ENCODE results near the gene NPAS3. TPM values are rescaled to one million over a fixed set of nuclear protein-coding genes. Genes with fewer than 3 reads are reported as not detected.

Gene NPAS3
- total and polyA plus RNA-seq, 2 of the 8 experiments (the other 6 are each of a cell fraction or from before 2014, with no cell fraction given): 0.11 to 0.60 TPM

DNA sequence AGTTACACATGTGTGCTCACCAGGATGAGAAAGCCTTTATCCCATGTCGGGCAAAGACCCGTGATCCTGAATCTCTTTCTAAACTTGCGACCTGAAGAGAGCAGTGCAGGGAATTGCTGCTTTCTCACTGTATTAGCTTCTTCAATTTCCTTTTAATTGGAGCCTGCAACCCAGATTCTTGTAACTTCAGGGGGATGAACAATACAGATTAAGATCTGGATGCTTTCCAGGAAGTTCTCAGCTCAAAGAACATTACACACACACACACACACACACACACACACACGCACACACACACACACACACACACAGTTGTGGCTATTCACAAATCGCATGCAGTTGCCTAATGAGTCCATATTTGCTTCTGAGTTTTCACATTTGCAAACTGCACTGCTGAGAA, 268.3 kb downstream of the NPAS3 start:
- Histone ChIP-seq H3K9me3 (ENCODE audit: insufficient read depth in 2 of 2, low read depth in 1 of 2, low read length in 1 of 2) (no peaks in the 10 kb centered on the region), H3K79me1 (ENCODE audit: low read depth, low read length) (no peaks in the 10 kb centered on the region), H4K20me1 (replicated peaks in 1 of 2; ENCODE audit: control insufficient read depth in 1 of 2, insufficient read depth in 2 of 2, low read length in 2 of 2) (no peaks in the 10 kb centered on the region), H2BK5ac (ENCODE audit: low read depth, low read length) (no peak overlapping the region), H4K91ac (replicated peaks; ENCODE audit: insufficient read length, low read length) (no peak overlapping the region), H2BK12ac (ENCODE audit: low read depth, low read length) (no peak overlapping the region), H2BK120ac (replicated peaks; ENCODE audit: low read depth, low read length) (no peak overlapping the region), H3K56ac (replicated peaks; ENCODE audit: insufficient read length, low read depth, low read length) (no peak overlapping the region), H3K4me2 (ENCODE audit: insufficient read depth in 1 of 2, low read depth in 2 of 2, low read length in 2 of 2) (no peak overlapping the region), H3K14ac (ENCODE audit: insufficient read length) (no peak overlapping the region), H3K4me1 (replicated peaks in 1 of 4; ENCODE audit: control insufficient read depth in 3 of 4, insufficient read depth in 4 of 4, low read length in 3 of 4) (no peaks in the 10 kb centered on the region), H3K27ac (ENCODE audit: low read depth, low read length) (no peak overlapping the region), H3K23ac (ENCODE audit: insufficient read length) (no peak overlapping the region), H4K8ac (ENCODE audit: extremely low read depth, insufficient read depth, low read length) (no peak overlapping the region), H3K23me2 (ENCODE audit: low read depth, low read length) (no peaks in the 10 kb centered on the region), H4K5ac (ENCODE audit: insufficient read length, low read depth, low read length) (no peak overlapping the region), H3K4ac (replicated peaks; ENCODE audit: insufficient read length, low read depth, low read length) (no peak overlapping the region), H3K4me3 (ENCODE audit: extremely low read depth in 1 of 4, insufficient read depth in 2 of 4, low read depth in 3 of 4, low read length in 4 of 4) (no peak overlapping the region), H3K36me3 (ENCODE audit: control insufficient read depth in 2 of 4, insufficient read depth in 4 of 4, low read length in 3 of 4) (no peaks in the 10 kb centered on the region), H2AFZ (ENCODE audit: low read length) (no peak overlapping the region), H2BK20ac (ENCODE audit: low read length) (no peak overlapping the region), H3K18ac (ENCODE audit: extremely low read depth, low read length) (no peak overlapping the region), H3K79me2 (ENCODE audit: control insufficient read depth in 1 of 2, insufficient read depth in 2 of 2, low read length in 2 of 2) (no peaks in the 10 kb centered on the region), H3K27me3 (replicated peaks in 1 of 4; ENCODE audit: control insufficient read depth in 3 of 4, extremely low read depth in 1 of 4, insufficient read depth in 3 of 4, low read length in 3 of 4) (no peaks in the 10 kb centered on the region), H2AK5ac (ENCODE audit: low read depth, low read length) (no peak overlapping the region), H2BK15ac (ENCODE audit: low read length) (no peak overlapping the region), H3K9ac (replicated peaks in 1 of 4; ENCODE audit: extremely low read depth in 1 of 4, low read depth in 3 of 4, low read length in 3 of 4) (no peak overlapping the region)
- ChIA-PET CTCF (ENCODE audit: partially characterized antibody) (interaction anchor here (0.6 to 0.7 kb wide), 2 partner anchors 48 to 193 kb away, joined by 3 to 4 read pairs; no protein-coding TSS in a partner anchor), POLR2A (ENCODE audit: partially characterized antibody) (no interaction called here)
- FAIRE-seq (no peak), DNase-seq (ENCODE audit: low read depth in 1 of 2, low spot score in 2 of 2) (no peak)
- TF ChIP-seq TAF7 (optimal IDR thresholded peaks at IDR 0.05; ENCODE audit: borderline replicate concordance, low read depth, low read length) (no peak), MAX (IDR thresholded peaks at IDR 0.05) (no peak), MAFK (IDR thresholded peaks at IDR 0.05; ENCODE audit: low read depth, low read length) (no peak), RNF2 (IDR thresholded peaks at IDR 0.05; ENCODE audit: borderline replicate concordance, low read depth, low read length, missing control alignments, poor library complexity, severe bottlenecking) (no peak)
- 74% methylated on average over 5 of the region's 5 CpGs; no CpG with 5 or more reads in 1 of the 2 experiments for WGBS, 2 experiments (ENCODE audit: extremely low coverage in 1 of 2, insufficient coverage in 1 of 2, insufficient read length in 1 of 2, insufficient replicate concordance in 2 of 2, low coverage in 1 of 2, low lambda C conversion rate in 2 of 2, missing lambda C conversion rate in 1 of 2)

All from H1 (cell line).